Measurements from ENCODE around the gene PPARG. TPM values are rescaled to one million over a fixed set of nuclear protein-coding genes. Genes with fewer than 3 reads are reported as not detected.
"Not testable (repeated sequence)": the region's sequence is repeated elsewhere in the genome, so short reads cannot be mapped to it uniquely, and the experiment has no call there.

The PPARG gene
- total and polyA plus RNA-seq, 2 experiments from 2014 or later = 0.15 to 0.42 TPM

DNA sequence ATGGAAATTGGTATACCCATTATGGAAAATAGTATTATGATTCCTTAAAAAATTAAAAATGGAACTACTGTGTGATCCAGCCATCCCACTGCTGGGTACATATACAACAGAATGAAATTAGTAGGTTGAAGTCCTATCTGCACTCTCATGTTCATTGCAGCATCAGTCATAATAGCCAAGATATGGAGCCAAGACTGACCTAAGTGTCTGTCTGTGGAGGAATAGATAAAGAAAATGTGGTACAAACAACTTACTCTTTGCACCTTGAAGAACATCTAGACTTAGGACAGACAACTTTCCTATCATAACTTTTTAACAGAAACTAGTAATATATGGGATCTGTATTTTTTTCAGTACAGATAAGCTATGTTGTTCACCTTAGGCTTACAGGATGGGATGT is 30.0 kb upstream of the PPARG start (continued):
- TF ChIP-seq, protein P1, sequence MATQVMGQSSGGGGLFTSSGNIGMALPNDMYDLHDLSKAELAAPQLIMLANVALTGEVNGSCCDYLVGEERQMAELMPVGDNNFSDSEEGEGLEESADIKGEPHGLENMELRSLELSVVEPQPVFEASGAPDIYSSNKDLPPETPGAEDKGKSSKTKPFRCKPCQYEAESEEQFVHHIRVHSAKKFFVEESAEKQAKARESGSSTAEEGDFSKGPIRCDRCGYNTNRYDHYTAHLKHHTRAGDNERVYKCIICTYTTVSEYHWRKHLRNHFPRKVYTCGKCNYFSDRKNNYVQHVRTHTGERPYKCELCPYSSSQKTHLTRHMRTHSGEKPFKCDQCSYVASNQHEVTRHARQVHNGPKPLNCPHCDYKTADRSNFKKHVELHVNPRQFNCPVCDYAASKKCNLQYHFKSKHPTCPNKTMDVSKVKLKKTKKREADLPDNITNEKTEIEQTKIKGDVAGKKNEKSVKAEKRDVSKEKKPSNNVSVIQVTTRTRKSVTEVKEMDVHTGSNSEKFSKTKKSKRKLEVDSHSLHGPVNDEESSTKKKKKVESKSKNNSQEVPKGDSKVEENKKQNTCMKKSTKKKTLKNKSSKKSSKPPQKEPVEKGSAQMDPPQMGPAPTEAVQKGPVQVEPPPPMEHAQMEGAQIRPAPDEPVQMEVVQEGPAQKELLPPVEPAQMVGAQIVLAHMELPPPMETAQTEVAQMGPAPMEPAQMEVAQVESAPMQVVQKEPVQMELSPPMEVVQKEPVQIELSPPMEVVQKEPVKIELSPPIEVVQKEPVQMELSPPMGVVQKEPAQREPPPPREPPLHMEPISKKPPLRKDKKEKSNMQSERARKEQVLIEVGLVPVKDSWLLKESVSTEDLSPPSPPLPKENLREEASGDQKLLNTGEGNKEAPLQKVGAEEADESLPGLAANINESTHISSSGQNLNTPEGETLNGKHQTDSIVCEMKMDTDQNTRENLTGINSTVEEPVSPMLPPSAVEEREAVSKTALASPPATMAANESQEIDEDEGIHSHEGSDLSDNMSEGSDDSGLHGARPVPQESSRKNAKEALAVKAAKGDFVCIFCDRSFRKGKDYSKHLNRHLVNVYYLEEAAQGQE (IDR thresholded peaks at IDR 0.05; ENCODE audit: unreplicated experiment) = no peak
- TF ChIP-seq ZNF114 (CRISPR knock-in tag; IDR thresholded peaks at IDR 0.05) (no peak), EZH2 (IDR thresholded peaks at IDR 0.05; ENCODE audit: low read depth, unreplicated experiment) (no peak), NANOG (IDR thresholded peaks at IDR 0.05; ENCODE audit: borderline replicate concordance) (no peak), EZH2phosphoT487 (IDR thresholded peaks at IDR 0.05; ENCODE audit: unreplicated experiment) (no peak), JUNB (IDR thresholded peaks at IDR 0.05; ENCODE audit: unreplicated experiment) (no peak)

- not testable (repeated sequence) for H2AFZ ChIP-seq; H3K27me3 Mint-ChIP-seq (ENCODE audit: insufficient read depth, low read depth, poor library complexity); DNase-seq (ENCODE audit: low spot score); H3K4me3 ChIP-seq; H3K9me3 Mint-ChIP-seq; H3K4me3 Mint-ChIP-seq; H3K27ac ChIP-seq (ENCODE audit: low read depth); H3K9me2 ChIP-seq (ENCODE audit: insufficient read depth); H3K4me1 Mint-ChIP-seq; H3K36me3 Mint-ChIP-seq (ENCODE audit: low read depth); H3K36me3 ChIP-seq (ENCODE audit: insufficient read depth); H3K4me1 ChIP-seq (ENCODE audit: insufficient read depth); H3K4me2 ChIP-seq; H3K79me2 ChIP-seq (replicated peaks; ENCODE audit: insufficient read depth); H3F3A ChIP-seq (replicated peaks; ENCODE audit: low read depth); H3K27me3 ChIP-seq (ENCODE audit: insufficient read depth); ATAC-seq; H3K27ac Mint-ChIP-seq; H4K20me1 ChIP-seq (replicated peaks; ENCODE audit: insufficient read depth)
Measured at GRCh38 chr3:12262173-12262572, 26.7 kb upstream of the PPARG start.

- Histone ChIP-seq H3K4me1 (ENCODE audit: insufficient read depth) (no peaks in the 10 kb centered on the region), H3K4me3 (no peak overlapping the region), H3K79me2 (replicated peaks; ENCODE audit: insufficient read depth) (no peaks in the 10 kb centered on the region), H4K20me1 (replicated peaks; ENCODE audit: insufficient read depth) (no peaks in the 10 kb centered on the region), H3K36me3 (ENCODE audit: insufficient read depth) (no peaks in the 10 kb centered on the region), H3K9me2 (ENCODE audit: insufficient read depth) (no peaks in the 10 kb centered on the region), H3F3A (replicated peaks; ENCODE audit: low read depth) (no peaks in the 10 kb centered on the region), H3K27ac (ENCODE audit: low read depth) (no peak overlapping the region), H3K4me2 (no peak overlapping the region), H3K27me3 (ENCODE audit: insufficient read depth) (no peaks in the 10 kb centered on the region), H2AFZ (no peak overlapping the region)
- ATAC-seq = no peak
- no peak for DNase-seq (ENCODE audit: low spot score)
- no peaks in the 10 kb centered on the region for H3K36me3 Mint-ChIP-seq (ENCODE audit: low read depth)
- H3K27me3 Mint-ChIP-seq (ENCODE audit: insufficient read depth, low read depth, poor library complexity) = no peaks in the 10 kb centered on the region
- H3K9me3 Mint-ChIP-seq = no peaks in the 10 kb centered on the region
- no peak overlapping the region for H3K4me3 Mint-ChIP-seq
- H3K4me1 Mint-ChIP-seq = no peaks in the 10 kb centered on the region
- no peak overlapping the region for H3K27ac Mint-ChIP-seq
- TF ChIP-seq EZH2phosphoT487 (IDR thresholded peaks at IDR 0.05; ENCODE audit: unreplicated experiment) (no peak), EZH2 (IDR thresholded peaks at IDR 0.05; ENCODE audit: low read depth, unreplicated experiment) (no peak), POLR2AphosphoS5 (IDR thresholded peaks at IDR 0.05; ENCODE audit: low read depth) (no peak)
- TF ChIP-seq, protein P1 (IDR thresholded peaks at IDR 0.05; ENCODE audit: unreplicated experiment) = no peak
Measured at GRCh38 chr3:12265508-12265907, 23.4 kb upstream of the PPARG start.
